ENCODE data around the gene TMCC2. TPM values are rescaled to one million over a fixed set of nuclear protein-coding genes. Genes with fewer than 3 reads are reported as not detected.
A peak's percentile ranks its signal among the peaks of the same experiment; 100 is the strongest.

Gene TMCC2
- total and polyA plus RNA-seq, 11 donors, result 0.97 to 5.1 (median 2.0) TPM

DNA sequence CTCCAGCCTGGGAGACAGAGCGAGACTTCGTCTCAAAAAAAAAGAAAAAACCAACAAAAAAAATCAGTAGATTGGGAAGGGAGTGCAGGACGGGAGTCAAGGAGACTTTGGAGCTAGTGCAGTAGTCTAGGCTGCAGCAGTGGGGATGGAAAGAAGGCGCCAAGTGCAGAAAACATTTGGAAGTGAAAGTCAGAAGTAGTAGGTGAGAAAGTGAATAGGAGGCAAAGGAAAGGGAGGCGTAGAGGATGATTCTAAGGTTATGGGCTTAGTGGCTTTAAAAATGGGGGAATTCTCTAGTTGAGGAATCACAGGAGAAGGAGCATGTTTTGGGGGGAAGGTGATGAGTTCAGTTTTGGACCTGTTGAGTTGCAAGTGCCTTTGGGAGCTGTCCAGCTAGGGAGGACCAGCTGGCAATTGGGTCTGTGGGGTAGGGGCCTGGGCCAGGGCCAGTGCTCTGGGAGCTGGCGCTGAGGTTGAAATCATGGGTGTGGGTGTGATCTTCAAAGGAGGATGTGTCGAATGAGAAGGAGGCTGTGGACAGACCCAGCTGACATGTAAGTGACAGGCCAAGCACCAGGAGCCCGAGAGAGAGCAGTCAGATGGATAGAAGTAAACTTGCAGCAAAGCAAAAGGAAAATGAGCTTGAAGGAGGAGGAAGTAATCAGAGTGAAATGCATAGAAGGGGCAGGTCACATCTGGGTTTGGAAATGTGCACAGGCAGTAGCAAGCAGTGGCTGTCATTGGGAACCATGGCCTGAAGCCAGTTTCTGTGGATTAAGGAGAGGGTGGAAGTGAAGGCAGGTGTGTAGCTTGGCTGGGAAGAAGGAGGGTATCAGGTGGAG lies 15.8 kb downstream of the TMCC2 start:
- no peak overlapping the region for H3K4me3 ChIP-seq
- WGBS, 4 donors, result 94 to 96% (median 96%) methylated on average over 8 of the region's 8 CpGs
- peaks cover 0 to 22% (median 14%) of the 10 kb centered on the region in 12 donors for H3K4me1 ChIP-seq
- no peaks in the 10 kb centered on the region for H3K27me3 ChIP-seq
- peaks cover 0 to 7% (median 0%) of the 10 kb centered on the region in 9 donors for H3K36me3 ChIP-seq
- no peaks in the 10 kb centered on the region for H3K9me3 ChIP-seq
- intact Hi-C loops (cut with DNase I), result no loop called here
- TF ChIP-seq, protein P1, sequence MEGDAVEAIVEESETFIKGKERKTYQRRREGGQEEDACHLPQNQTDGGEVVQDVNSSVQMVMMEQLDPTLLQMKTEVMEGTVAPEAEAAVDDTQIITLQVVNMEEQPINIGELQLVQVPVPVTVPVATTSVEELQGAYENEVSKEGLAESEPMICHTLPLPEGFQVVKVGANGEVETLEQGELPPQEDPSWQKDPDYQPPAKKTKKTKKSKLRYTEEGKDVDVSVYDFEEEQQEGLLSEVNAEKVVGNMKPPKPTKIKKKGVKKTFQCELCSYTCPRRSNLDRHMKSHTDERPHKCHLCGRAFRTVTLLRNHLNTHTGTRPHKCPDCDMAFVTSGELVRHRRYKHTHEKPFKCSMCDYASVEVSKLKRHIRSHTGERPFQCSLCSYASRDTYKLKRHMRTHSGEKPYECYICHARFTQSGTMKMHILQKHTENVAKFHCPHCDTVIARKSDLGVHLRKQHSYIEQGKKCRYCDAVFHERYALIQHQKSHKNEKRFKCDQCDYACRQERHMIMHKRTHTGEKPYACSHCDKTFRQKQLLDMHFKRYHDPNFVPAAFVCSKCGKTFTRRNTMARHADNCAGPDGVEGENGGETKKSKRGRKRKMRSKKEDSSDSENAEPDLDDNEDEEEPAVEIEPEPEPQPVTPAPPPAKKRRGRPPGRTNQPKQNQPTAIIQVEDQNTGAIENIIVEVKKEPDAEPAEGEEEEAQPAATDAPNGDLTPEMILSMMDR (IDR thresholded peaks at IDR 0.05), result no peak
- no peak for TF ChIP-seq POLR2A (IDR thresholded peaks at IDR 0.05)
- no peak overlapping the region for H3K27ac ChIP-seq
- DNase-seq, result no peak
- no peak for ATAC-seq

DNA sequence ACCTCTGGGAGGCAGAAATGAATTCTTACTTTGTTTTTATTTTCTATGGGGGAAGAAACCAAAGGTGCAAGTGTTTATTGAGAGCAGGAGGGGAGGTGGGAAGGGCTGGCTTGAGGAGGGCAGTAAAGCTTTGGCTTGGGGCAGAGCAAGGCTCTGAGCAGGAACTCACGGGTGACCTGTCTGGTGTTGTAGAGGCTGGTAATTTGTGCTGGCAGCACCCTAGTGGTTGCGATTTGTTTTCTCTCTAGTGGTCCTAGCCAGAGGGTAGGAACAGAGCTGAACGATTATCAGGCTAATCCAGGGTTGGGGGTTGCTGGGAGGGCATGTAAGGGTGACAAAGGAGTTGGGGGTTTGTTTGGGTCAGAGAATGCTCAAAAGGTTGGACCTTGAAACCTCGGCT lies 16.6 kb downstream of the TMCC2 start:
- H3K27me3 ChIP-seq, result no peaks in the 10 kb centered on the region
- no peak for TF ChIP-seq POLR2A (IDR thresholded peaks at IDR 0.05)
- TF ChIP-seq, protein P1 (IDR thresholded peaks at IDR 0.05), result no peak
- peaks cover 0 to 7% (median 0%) of the 10 kb centered on the region in 9 donors for H3K36me3 ChIP-seq
- no peak for ATAC-seq
- no peak for DNase-seq
- no peaks in the 10 kb centered on the region for H3K9me3 ChIP-seq
- peaks cover 0 to 30% (median 22%) of the 10 kb centered on the region in 12 donors for H3K4me1 ChIP-seq
- no peak overlapping the region for H3K27ac ChIP-seq
- H3K4me3 ChIP-seq, result no peak overlapping the region
- 88 to 93% (median 92%) methylated on average over 4 of the region's 4 CpGs for WGBS, 4 donors
- intact Hi-C loops (cut with DNase I), result no loop called here

DNA sequence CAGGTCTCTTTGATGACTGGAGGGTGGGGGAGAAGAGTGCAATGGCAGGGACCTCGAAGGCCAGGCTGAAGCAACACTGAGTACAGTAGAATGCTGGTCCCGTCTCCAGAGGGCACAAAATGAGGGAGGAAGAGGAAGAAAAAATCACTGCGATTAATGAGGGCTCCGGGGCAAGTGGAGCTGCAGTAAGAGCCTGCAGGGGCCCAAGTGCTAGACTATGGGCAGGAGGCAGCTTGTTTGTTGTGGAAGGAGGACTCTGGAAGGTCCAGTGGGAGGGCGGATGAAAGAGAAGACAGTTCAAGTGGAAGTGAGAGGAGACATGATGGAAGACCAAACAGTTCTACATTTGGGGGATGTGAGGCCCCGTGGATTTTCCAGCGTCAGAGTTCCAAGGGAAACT lies 17.4 kb downstream of the TMCC2 start:
- DNase-seq (no peak), ATAC-seq (no peak)
- Histone ChIP-seq H3K36me3 (peaks cover 0 to 7% (median 0%) of the 10 kb centered on the region in 9 donors), H3K27me3 (no peaks in the 10 kb centered on the region), H3K9me3 (no peaks in the 10 kb centered on the region), H3K4me3 (no peak overlapping the region), H3K27ac (no peak overlapping the region), H3K4me1 (peaks cover 0 to 35% (median 25%) of the 10 kb centered on the region in 12 donors)
- TF ChIP-seq, protein P1 (IDR thresholded peaks at IDR 0.05), result no peak
- TF ChIP-seq POLR2A (IDR thresholded peaks at IDR 0.05), result no peak
- 93 to 96% (median 95%) methylated on average over 7 of the region's 7 CpGs for WGBS, 4 donors
- intact Hi-C loops (cut with DNase I), result no loop called here

DNA sequence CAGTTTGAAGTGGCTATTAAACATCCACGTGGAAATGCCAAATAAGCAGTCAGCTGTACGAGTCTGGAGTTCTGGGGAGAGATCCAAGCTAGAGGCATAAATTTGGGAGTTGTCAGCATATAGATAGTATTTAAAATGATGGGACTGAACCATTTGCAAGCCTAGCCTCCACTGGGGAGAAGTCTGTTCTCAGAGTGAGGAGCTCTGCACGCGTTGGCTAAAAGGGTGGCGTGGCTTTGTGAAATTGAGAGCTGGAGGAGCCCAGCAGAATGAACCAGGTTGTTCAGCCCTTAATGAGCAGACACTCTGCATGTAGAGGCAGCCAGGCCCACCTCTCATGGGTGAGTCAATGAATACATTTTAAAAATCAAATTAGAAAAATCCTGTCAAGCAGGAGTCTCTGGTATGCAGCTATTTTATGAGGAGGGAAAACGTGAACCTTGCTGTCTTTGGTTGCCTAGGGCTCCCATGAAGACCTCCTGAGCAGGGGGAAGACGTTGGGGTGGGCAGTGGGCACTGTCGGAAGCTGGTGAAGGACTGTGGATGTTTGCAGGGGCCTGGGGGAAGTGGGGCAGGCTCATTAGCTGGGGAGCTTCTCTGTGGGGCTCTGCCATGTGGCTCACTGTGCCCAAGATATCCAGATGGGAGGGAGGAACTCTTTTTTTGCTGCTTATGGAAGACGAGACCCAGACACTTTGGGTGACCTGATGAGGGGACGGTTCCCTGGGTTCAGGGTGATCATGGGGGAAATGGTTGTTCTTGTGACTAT lies 18.8 kb downstream of the TMCC2 start:
- Histone ChIP-seq H3K4me1 (peaks cover 0 to 35% (median 25%) of the 10 kb centered on the region in 12 donors), H3K27ac (peak overlapping the region in 2 of 12 donors; percentile 27 to 31), H3K9me3 (no peaks in the 10 kb centered on the region), H3K36me3 (peaks cover 0 to 5% (median 0%) of the 10 kb centered on the region in 9 donors), H3K27me3 (no peaks in the 10 kb centered on the region), H3K4me3 (no peak overlapping the region)
- TF ChIP-seq POLR2A (IDR thresholded peaks at IDR 0.05), result no peak
- TF ChIP-seq, protein P1 (IDR thresholded peaks at IDR 0.05), result no peak
- ATAC-seq, result no peak
- intact Hi-C loops (cut with DNase I), result no loop called here
- DNase-seq, result no peak
- 93 to 96% (median 95%) methylated on average over 10 of the region's 10 CpGs for WGBS, 4 donors

Measured in heart left ventricle (tissue), 16 donors.